Ishikawa (cell line): ENCODE results near the gene RPL23.

ENCODE experiments used
- EGR1 ChIP-seq: IDR thresholded peaks from 2 replicates; pipeline ENCODE4 v1.6.1; 2012
- FOXM1 ChIP-seq: IDR thresholded peaks from 2 replicates; pipeline ENCODE4 v1.6.1; 2012; ENCODE audit warnings: low read depth, borderline replicate concordance
- REST ChIP-seq: IDR thresholded peaks from 2 replicates; pipeline ENCODE4 v1.6.1; 2012; ENCODE audit warnings: low read depth, mild to moderate bottlenecking
- TAF1 ChIP-seq: IDR thresholded peaks from 2 replicates; pipeline ENCODE4 v1.6.1; 2012; ENCODE audit warnings: low read depth, mild to moderate bottlenecking
- YY1 ChIP-seq: IDR thresholded peaks from 2 replicates; pipeline ENCODE4 v1.6.1; 2012; ENCODE audit warnings: low read depth

DNA sequence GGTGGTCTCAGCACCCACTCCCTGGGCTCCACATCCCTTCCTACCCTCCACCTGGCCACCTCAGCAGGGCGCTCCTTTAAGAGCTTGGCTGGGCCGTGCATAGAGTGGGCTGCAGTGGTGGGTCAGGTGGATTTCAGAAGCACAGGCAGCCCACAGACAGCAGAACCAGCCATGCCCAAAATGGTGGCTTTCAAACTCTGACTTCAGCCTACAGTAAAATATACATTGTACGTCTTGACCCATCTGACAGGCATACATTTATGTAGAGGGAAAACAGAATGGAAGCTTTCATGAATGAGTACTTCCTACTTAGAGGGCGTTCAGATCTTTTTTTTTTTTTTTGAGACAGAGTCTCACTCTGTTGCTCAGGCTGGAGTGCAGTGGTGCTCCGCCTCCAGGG is 45.9 kb upstream of the RPL23 start:
- TF ChIP-seq FOXM1 (no peak), REST (no peak), YY1 (no peak), EGR1 (no peak), TAF1 (no peak)
